Measurements from ENCODE around the gene ASTN2.

The ASTN2 gene

DNA sequence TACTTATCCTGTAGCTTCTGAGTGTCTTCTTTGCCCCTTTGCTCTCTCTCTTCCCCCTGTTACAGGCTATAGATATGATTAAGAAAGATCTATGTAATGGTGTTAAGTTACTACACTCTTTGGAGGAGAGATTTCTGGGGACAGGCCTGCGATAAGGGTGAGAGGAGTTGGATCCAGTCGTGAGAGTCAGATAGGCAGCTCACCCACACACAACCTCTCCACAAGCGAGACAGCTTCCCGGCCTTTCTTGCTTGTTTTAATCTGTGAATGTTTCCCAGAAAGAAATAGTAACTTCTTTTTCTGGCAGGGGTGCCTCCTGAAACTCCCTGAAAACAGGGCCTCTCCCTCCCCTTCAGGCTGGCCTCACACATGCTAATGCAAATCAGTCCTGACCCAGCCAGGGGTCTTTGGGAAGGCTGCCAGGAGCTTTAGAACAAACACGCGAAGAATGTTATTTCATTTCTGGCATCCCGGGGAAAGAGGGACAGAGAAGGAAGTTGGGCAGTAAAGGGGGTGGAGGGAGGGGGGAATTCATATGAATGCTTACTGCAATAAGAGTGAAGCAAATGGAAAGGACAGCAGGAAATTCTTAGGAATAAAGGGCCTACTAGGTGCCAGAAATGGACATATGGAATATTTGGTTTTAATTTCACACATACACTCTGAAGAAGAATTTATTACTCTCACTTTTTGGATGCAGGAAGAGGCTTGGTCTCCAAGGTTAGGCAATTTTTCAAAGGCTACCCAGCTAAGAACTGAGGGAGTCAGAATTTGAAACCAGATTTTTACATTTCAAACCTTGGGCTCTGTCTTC is 943.6 kb downstream of the ASTN2 start:
- Histone ChIP-seq H3K4me3 (ENCODE audit: low read length) (peak overlapping the region; percentile 26), H3K4me1 (ENCODE audit: insufficient read depth, low read length) (peaks cover 44% of the 10 kb centered on the region), H3K9me3 (ENCODE audit: insufficient read depth, low read depth, low read length) (no peaks in the 10 kb centered on the region), H3K27me3 (ENCODE audit: insufficient read depth, low read length) (no peaks in the 10 kb centered on the region), H3K36me3 (ENCODE audit: insufficient read depth, low read length) (no peaks in the 10 kb centered on the region), H3K27ac (ENCODE audit: low read depth, low read length) (peak overlapping the region; percentile 92), H3K9ac (ENCODE audit: low read depth, low read length) (peak overlapping the region; percentile 53)
- under 1% methylated on average over 4 of the region's 7 CpGs for WGBS

DNA sequence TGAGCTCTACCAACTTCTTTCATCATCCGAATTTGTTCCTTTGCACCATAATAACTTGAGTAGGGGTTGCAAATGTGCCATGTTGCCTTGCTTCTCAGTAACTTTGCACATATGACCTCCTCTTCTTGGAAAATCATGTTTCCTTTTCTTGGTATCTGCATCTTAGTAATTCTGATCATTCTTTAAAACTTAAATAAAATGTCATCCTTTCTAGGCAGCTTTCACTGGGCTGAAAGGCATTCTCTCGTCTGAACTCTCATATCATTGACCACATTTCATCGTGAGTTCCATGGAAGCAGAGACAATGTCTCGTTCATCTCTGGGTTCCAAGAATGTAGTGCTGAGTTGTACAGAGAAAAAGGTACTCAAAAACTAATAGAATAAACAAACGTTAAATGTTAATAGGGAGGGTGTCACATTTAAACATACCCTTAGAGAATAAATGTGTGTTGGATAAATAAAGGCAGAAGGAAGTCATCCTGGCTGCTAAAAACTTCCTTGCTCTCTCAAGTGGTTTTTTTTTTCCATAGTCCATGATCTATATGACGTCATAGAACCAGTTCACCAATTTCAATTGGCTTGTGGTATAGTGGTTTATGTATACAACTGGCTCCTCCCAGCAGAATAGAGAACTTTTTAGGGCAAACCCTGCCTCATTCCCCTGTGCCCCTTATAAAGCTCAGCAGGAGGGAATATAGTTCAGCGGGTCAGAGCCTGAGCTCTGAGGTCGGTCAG is 945.9 kb downstream of the ASTN2 start:
- no peaks in the 10 kb centered on the region for H3K36me3 ChIP-seq (ENCODE audit: insufficient read depth, low read length)
- H3K9ac ChIP-seq (ENCODE audit: low read depth, low read length) = no peak overlapping the region
- 84% methylated on average over 6 of the region's 8 CpGs for WGBS
- H3K27ac ChIP-seq (ENCODE audit: low read depth, low read length) = no peak overlapping the region
- no peaks in the 10 kb centered on the region for H3K9me3 ChIP-seq (ENCODE audit: insufficient read depth, low read depth, low read length)
- no peak overlapping the region for H3K4me3 ChIP-seq (ENCODE audit: low read length)
- H3K4me1 ChIP-seq (ENCODE audit: insufficient read depth, low read length) = peaks cover 44% of the 10 kb centered on the region
- H3K27me3 ChIP-seq (ENCODE audit: insufficient read depth, low read length) = no peaks in the 10 kb centered on the region

DNA sequence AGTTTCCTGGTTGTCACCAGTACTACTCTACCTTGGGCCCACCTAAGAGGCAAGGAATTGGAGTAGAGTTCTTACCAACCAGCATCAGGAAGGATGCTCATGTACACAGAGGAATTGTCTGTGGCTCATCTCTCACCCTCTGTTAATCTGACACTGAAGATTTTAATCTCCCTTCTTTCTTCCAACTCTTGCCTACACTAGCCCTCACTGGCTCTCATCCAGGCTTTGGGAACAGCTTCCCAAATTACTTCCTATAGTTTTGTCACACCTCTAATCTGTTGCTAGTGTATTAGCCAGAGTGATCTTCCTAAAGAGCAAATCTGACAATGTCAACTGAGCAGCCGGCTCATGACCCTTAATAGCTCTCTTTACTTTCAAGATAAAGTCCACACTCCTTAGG is 946.5 kb downstream of the ASTN2 start:
- no peak overlapping the region for H3K27ac ChIP-seq (ENCODE audit: low read depth, low read length)
- H3K4me1 ChIP-seq (ENCODE audit: insufficient read depth, low read length) = peaks cover 47% of the 10 kb centered on the region
- H3K4me3 ChIP-seq (ENCODE audit: low read length) = no peak overlapping the region
- WGBS = 65% methylated on average over 1 of the region's 1 CpG
- H3K9me3 ChIP-seq (ENCODE audit: insufficient read depth, low read depth, low read length) = no peaks in the 10 kb centered on the region
- no peaks in the 10 kb centered on the region for H3K27me3 ChIP-seq (ENCODE audit: insufficient read depth, low read length)
- H3K9ac ChIP-seq (ENCODE audit: low read depth, low read length) = no peak overlapping the region
- H3K36me3 ChIP-seq (ENCODE audit: insufficient read depth, low read length) = no peaks in the 10 kb centered on the region

DNA sequence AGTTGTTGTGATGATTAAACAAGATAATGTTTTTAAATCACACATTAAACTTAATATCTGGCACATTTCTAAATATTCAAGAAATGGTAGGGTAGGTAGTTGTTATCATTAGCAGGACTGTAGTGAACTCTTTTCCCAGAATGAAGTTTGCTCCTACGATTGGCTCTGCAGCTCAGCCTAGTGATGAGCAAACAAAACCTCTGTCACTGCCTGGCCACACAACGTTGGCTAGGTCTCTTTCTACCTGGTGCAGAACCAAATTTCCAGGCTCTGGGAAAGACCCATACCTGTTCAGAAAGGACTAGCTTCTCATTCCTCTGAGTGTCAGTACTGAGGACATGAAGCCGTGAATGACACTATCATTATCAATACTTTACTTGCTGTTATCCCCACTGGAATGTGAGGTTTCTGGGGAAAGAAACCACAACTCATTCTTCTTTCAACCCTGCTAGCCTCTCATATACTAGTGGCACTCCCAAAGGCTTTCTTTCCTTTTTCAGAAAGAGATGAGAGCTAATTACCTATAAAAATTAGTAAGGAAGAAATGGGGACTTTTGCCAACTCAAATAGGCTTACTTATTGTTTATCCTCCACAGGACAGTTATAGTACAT is 947.0 kb downstream of the ASTN2 start:
- H3K9ac ChIP-seq (ENCODE audit: low read depth, low read length) = no peak overlapping the region
- no peaks in the 10 kb centered on the region for H3K27me3 ChIP-seq (ENCODE audit: insufficient read depth, low read length)
- H3K4me1 ChIP-seq (ENCODE audit: insufficient read depth, low read length) = peaks cover 48% of the 10 kb centered on the region
- no peaks in the 10 kb centered on the region for H3K36me3 ChIP-seq (ENCODE audit: insufficient read depth, low read length)
- no peak overlapping the region for H3K27ac ChIP-seq (ENCODE audit: low read depth, low read length)
- no peaks in the 10 kb centered on the region for H3K9me3 ChIP-seq (ENCODE audit: insufficient read depth, low read depth, low read length)
- no peak overlapping the region for H3K4me3 ChIP-seq (ENCODE audit: low read length)
- 81% methylated on average over 3 of the region's 3 CpGs for WGBS

DNA sequence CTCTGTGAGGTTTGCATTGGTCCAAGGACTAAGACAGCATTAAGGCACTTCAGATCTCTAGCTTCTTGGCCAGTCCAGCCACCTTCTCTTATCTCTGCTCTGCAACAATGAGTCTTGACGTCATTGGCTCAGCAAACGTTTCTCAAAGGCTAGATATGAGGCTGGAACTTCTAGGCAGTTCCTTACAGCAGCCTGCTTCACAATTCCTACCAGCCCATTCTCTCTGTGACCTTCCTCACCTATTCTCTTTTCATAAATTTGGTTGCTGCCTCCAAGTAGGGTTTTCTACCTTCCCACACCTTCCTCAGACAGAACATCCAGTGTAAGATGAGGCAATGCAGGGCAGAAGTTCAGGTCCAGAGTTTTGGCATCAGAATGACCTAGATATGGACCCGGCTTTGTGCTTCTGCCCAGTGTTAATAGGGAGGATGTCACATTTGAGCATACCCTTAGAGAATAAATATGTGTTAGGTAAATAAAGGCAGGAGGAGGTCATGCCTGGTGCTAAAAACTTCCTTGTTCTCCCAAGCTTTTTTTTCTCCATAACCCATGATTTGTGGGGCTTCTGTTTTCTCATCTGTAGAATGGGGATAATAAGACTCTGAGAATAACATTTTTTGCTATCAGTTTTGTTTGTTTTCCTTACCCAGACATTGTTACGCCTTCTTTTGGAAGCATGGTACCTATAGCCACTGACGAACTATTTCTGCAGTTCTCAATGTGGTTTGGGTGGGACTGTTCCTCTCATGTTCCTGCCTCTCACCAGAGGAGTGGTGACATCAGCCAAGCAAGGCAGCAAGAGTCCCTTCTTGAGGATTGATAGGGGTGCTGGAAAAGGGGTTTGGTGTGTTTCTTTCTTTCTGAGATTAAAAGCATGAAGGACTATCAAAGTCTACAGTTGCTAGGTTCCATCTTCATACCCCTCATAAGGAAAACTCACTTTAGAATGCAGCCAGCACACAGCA is 948.3 kb downstream of the ASTN2 start:
- Histone ChIP-seq H3K9me3 (ENCODE audit: insufficient read depth, low read depth, low read length) (no peaks in the 10 kb centered on the region), H3K27ac (ENCODE audit: low read depth, low read length) (no peak overlapping the region), H3K4me1 (ENCODE audit: insufficient read depth, low read length) (peaks cover 40% of the 10 kb centered on the region), H3K4me3 (ENCODE audit: low read length) (no peak overlapping the region), H3K9ac (ENCODE audit: low read depth, low read length) (no peak overlapping the region), H3K27me3 (ENCODE audit: insufficient read depth, low read length) (no peaks in the 10 kb centered on the region), H3K36me3 (ENCODE audit: insufficient read depth, low read length) (no peaks in the 10 kb centered on the region)
- 83% methylated on average over 5 of the region's 5 CpGs for WGBS

DNA sequence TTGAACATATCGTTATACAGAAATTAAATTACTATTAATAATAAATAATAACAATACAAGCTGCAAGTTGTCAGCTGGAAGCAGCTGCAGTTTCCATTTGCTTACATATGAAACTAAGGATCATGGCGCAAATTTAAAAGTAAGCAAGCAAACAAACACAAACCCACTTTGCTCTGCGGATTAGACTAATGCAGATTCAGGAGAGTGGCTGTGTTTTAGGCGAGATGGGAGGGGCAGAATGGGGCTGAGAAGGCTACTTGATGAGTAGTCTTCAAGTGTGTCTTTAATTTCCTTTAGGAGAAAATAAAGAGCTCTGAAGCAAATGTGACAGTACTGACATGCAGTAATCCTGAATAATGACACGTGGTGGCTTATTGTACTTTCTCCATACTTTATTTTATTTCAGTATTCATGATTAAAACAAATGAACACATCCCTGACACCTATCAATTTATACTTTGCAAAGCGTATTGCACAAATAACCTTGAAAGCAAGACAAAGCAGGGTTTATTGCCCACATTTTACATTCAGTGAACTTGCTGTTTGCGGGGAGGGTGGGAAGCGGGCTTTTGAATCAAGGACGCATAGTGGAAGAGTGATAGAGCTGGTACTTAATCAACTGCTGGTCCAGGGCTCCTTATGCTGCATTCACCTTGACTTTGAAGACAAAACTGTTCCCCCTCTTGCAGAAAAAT is 949.1 kb downstream of the ASTN2 start:
- Histone ChIP-seq H3K9me3 (ENCODE audit: insufficient read depth, low read depth, low read length) (no peaks in the 10 kb centered on the region), H3K36me3 (ENCODE audit: insufficient read depth, low read length) (no peaks in the 10 kb centered on the region), H3K27ac (ENCODE audit: low read depth, low read length) (no peak overlapping the region), H3K27me3 (ENCODE audit: insufficient read depth, low read length) (no peaks in the 10 kb centered on the region), H3K4me1 (ENCODE audit: insufficient read depth, low read length) (peaks cover 33% of the 10 kb centered on the region), H3K9ac (ENCODE audit: low read depth, low read length) (no peak overlapping the region), H3K4me3 (ENCODE audit: low read length) (no peak overlapping the region)
- 91% methylated on average over 8 of the region's 9 CpGs for WGBS

DNA sequence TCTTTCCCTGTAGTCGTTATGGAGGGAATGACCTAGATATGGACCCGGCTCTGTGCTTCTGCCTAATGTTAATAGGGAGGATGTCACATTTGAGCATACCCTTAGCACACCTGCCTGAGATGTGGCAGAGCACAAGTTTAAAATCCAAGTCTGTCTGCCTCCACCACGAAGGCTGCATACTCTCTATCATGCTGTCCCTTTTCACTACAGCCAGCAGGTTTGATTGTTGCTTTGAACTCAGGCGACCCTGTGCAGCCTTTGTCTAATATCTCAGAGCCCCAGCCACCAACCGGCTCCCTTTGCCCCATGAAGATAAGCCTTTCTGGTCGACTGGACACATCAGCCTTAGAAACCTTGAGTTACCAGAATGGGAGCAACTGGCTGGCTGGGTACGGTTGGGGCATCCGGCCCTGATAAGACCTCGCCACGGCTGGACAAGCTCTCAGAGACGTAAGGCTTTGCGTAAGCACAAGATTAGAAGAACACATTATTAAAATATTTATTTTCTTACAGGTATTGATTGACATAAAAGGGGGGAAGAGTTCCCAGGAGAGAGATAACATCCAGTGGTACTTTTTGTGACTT is 949.8 kb downstream of the ASTN2 start:
- H3K4me3 ChIP-seq (ENCODE audit: low read length) = no peak overlapping the region
- WGBS = 90% methylated on average over 11 of the region's 12 CpGs
- no peaks in the 10 kb centered on the region for H3K27me3 ChIP-seq (ENCODE audit: insufficient read depth, low read length)
- no peaks in the 10 kb centered on the region for H3K9me3 ChIP-seq (ENCODE audit: insufficient read depth, low read depth, low read length)
- no peaks in the 10 kb centered on the region for H3K36me3 ChIP-seq (ENCODE audit: insufficient read depth, low read length)
- H3K4me1 ChIP-seq (ENCODE audit: insufficient read depth, low read length) = peaks cover 26% of the 10 kb centered on the region
- H3K27ac ChIP-seq (ENCODE audit: low read depth, low read length) = no peak overlapping the region
- no peak overlapping the region for H3K9ac ChIP-seq (ENCODE audit: low read depth, low read length)

DNA sequence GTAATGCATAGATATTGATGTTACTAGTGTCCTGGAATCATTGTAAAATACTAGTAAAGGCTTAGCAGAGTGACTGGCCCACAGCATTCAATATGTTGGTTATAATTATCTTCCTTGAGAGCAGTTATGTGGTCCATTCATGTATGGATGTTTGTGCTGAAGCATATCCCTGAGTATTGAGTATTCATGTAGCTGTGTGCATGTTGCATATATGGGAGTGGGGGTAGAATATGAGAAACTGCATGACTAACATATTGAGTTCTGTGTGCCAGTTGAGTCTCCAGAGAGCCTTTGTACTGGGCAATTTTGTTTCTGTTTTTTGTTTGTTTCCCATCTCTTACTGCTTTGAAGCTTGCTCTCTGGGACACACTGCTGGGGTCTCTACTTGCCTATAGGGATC is 950.4 kb downstream of the ASTN2 start:
- peaks cover 22% of the 10 kb centered on the region for H3K4me1 ChIP-seq (ENCODE audit: insufficient read depth, low read length)
- no peak overlapping the region for H3K27ac ChIP-seq (ENCODE audit: low read depth, low read length)
- no peak overlapping the region for H3K4me3 ChIP-seq (ENCODE audit: low read length)

DNA sequence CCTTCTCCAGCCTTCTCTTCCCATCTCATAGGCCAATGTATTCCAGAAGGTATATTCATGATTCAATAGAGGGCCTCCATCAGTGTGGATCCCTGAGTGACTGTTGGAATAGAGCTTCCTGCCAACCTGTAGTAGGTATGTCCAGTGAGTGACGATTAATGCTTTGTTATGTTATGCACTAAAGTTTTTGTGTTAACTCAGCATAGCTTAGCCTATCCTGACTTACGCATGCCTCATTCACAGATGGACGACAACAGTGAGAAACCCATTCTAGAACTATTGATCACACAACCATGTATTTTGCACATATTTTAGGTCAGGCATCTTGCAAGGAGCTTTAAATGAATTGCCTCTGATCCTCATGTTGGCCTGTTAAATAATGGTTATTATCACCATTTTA is 953.2 kb downstream of the ASTN2 start:
- H3K36me3 ChIP-seq (ENCODE audit: insufficient read depth, low read length) = no peaks in the 10 kb centered on the region
- H3K4me3 ChIP-seq (ENCODE audit: low read length) = no peak overlapping the region
- WGBS = 96% methylated on average over 3 of the region's 3 CpGs
- no peak overlapping the region for H3K27ac ChIP-seq (ENCODE audit: low read depth, low read length)
- no peaks in the 10 kb centered on the region for H3K27me3 ChIP-seq (ENCODE audit: insufficient read depth, low read length)
- no peak overlapping the region for H3K9ac ChIP-seq (ENCODE audit: low read depth, low read length)
- H3K4me1 ChIP-seq (ENCODE audit: insufficient read depth, low read length) = 0 out of 2 replicates have a peak, but pooled peaks cover 5% of the 10 kb centered on the region
- peaks cover 8% of the 10 kb centered on the region; the same call in 1 of the 2 replicates for H3K9me3 ChIP-seq (ENCODE audit: insufficient read depth, low read depth, low read length)

More for the DNA sequence above, 950.4 kb downstream of the ASTN2 start:
- Histone ChIP-seq H3K36me3 (ENCODE audit: insufficient read depth, low read length) (no peaks in the 10 kb centered on the region), H3K9me3 (ENCODE audit: insufficient read depth, low read depth, low read length) (no peaks in the 10 kb centered on the region), H3K9ac (ENCODE audit: low read depth, low read length) (no peak overlapping the region), H3K27me3 (ENCODE audit: insufficient read depth, low read length) (no peaks in the 10 kb centered on the region)

DNA sequence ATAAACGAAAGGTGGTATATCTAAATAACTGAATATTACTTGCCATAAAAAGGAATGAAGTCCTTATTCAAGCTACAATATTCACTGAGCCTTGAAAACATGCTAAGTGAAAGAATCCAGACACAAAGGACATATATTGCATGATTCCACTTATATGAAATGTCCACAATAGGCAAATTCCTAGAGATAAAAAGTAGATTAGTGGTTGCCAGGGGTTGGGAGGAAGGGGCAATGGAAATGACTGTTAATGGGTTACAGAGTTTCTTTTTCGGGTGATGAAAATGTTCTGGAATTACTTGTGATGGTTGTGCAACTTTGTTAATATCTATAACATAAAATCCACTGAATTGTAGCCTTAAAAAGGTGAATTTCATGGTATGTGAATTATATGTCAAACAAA is 954.8 kb downstream of the ASTN2 start:
- no peak overlapping the region for H3K4me3 ChIP-seq (ENCODE audit: low read length)
- no peak overlapping the region for H3K27ac ChIP-seq (ENCODE audit: low read depth, low read length)
- H3K27me3 ChIP-seq (ENCODE audit: insufficient read depth, low read length) = no peaks in the 10 kb centered on the region
- 0 out of 2 replicates have a peak, but pooled peaks cover 5% of the 10 kb centered on the region for H3K4me1 ChIP-seq (ENCODE audit: insufficient read depth, low read length)
- H3K9me3 ChIP-seq (ENCODE audit: insufficient read depth, low read depth, low read length) = peaks cover 15% of the 10 kb centered on the region; the same call in 1 of the 2 replicates
- H3K36me3 ChIP-seq (ENCODE audit: insufficient read depth, low read length) = no peaks in the 10 kb centered on the region
- H3K9ac ChIP-seq (ENCODE audit: low read depth, low read length) = no peak overlapping the region
- 88% methylated on average over 1 of the region's 2 CpGs for WGBS

Measured in HUES64 (cell line).